ENCODE data around the gene FAM3D. TPM values are rescaled to one million over a fixed set of nuclear protein-coding genes. Genes with fewer than 3 reads are reported as not detected.

FAM3D gene
- polyA plus RNA-seq, 1 donor (not counting 4 experiments of a cell fraction or from before 2014, with no cell fraction given): not detected

DNA sequence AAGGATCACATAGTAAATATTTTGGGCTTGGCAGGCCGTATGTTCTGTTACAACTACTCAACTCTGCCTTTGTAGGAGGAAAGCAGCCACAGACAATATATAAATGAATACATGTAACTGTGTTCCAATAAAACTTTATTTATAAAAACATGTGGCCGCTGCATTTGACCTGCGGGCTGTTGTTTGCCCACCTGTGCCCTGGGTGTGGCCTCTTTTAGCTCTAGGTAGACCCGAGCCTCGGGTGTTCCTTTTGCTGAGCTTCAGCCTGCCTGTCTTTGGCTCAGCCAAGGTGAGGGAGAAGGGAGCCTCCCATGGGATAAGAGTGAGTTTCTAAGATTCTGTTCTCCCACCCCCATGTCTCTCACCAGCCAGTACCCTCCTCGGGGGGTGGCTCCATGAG, 5.6 kb downstream of the FAM3D start:
- H3K79me2 ChIP-seq (ENCODE audit: control insufficient read depth, insufficient read depth, low read length): no peaks in the 10 kb centered on the region
- H3K4me1 ChIP-seq (ENCODE audit: control insufficient read depth, extremely low read depth, insufficient read depth, low read length): no peaks in the 10 kb centered on the region
- H3K9ac ChIP-seq (ENCODE audit: control insufficient read depth, extremely low read depth, insufficient read depth, low read length): no peak overlapping the region
- dilution Hi-C loops (cut with MboI; ENCODE audit: extremely low pct_ligation_motif_present, low sequenced_read_pairs): no loop called here
- H3K27me3 ChIP-seq (ENCODE audit: control insufficient read depth, extremely low read depth, insufficient read depth, low read length): no peaks in the 10 kb centered on the region
- FAIRE-seq (no peak), DNase-seq (ENCODE audit: low read depth, low spot score) (no peak)
- H3K4me2 ChIP-seq (ENCODE audit: control insufficient read depth, extremely low read depth, insufficient read depth, low read depth, low read length): no peak overlapping the region
- no peaks in the 10 kb centered on the region for H4K20me1 ChIP-seq (ENCODE audit: control insufficient read depth, extremely low read depth, insufficient read depth, low read length)
- no peaks in the 10 kb centered on the region for H3K9me1 ChIP-seq (ENCODE audit: control insufficient read depth, extremely low read depth, insufficient read depth, low read length)
- no peaks in the 10 kb centered on the region for H3K36me3 ChIP-seq (ENCODE audit: control insufficient read depth in 2 of 2, extremely low read depth in 1 of 2, insufficient read depth in 2 of 2, low read length in 2 of 2)
- H3K27ac ChIP-seq (ENCODE audit: control insufficient read depth, insufficient read depth, low read length): no peak overlapping the region
- H3K4me3 ChIP-seq (ENCODE audit: control insufficient read depth in 2 of 3, extremely low read depth in 1 of 3, insufficient read depth in 2 of 3, low read depth in 1 of 3, low read length in 3 of 3): no peak overlapping the region
- TF ChIP-seq, protein P1, sequence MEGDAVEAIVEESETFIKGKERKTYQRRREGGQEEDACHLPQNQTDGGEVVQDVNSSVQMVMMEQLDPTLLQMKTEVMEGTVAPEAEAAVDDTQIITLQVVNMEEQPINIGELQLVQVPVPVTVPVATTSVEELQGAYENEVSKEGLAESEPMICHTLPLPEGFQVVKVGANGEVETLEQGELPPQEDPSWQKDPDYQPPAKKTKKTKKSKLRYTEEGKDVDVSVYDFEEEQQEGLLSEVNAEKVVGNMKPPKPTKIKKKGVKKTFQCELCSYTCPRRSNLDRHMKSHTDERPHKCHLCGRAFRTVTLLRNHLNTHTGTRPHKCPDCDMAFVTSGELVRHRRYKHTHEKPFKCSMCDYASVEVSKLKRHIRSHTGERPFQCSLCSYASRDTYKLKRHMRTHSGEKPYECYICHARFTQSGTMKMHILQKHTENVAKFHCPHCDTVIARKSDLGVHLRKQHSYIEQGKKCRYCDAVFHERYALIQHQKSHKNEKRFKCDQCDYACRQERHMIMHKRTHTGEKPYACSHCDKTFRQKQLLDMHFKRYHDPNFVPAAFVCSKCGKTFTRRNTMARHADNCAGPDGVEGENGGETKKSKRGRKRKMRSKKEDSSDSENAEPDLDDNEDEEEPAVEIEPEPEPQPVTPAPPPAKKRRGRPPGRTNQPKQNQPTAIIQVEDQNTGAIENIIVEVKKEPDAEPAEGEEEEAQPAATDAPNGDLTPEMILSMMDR (optimal IDR thresholded peaks at IDR 0.05 in 1 of 3, IDR thresholded peaks at IDR 0.05 in 1 of 3, conservative IDR thresholded peaks at IDR 0.05 in 1 of 3; ENCODE audit: extremely low read depth in 1 of 3, insufficient read depth in 2 of 3, low read length in 3 of 3): no peak
- no peak for TF ChIP-seq EZH2 (IDR thresholded peaks at IDR 0.05; ENCODE audit: low read length)
- no peaks in the 10 kb centered on the region for H3K9me3 ChIP-seq (ENCODE audit: control insufficient read depth, low read depth, low read length)
- H2AFZ ChIP-seq (ENCODE audit: control insufficient read depth, low read length): no peak overlapping the region

DNA sequence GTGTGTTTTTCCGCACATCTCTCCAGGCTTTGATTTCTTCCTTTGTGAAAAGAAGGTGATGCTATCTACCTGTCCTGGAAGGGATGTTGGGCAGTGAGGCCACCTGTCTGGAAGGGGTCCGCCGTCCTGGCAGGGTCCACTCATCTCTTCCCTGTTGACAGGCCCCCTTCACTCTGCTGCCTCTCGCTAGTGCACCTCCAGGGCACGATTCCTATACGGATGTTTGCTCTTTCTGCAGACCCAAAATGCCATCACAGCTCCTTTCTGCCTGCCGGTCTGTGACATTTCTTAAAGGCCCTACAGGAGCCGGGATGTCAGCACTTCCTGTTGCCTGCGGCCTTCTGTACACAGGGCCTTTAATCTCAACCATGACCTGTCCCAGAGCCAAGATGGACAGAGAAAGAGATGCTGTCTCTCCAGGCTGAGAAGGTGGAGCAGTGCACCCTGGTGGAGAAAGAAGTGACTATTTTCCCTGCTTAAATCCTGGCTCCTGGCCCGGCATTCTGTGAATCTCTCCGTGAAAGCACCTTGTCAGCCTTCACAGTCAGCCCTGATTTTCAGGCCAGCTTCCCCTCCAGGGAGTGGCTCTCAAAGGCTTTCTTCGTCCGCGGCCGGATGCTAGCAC, 7.4 kb downstream of the FAM3D start:
- no peak for DNase-seq (ENCODE audit: low read depth, low spot score)
- H3K79me2 ChIP-seq (ENCODE audit: control insufficient read depth, insufficient read depth, low read length): no peaks in the 10 kb centered on the region
- no peak overlapping the region for H2AFZ ChIP-seq (ENCODE audit: control insufficient read depth, low read length)
- no peak overlapping the region for H3K4me3 ChIP-seq (ENCODE audit: control insufficient read depth in 2 of 3, extremely low read depth in 1 of 3, insufficient read depth in 2 of 3, low read depth in 1 of 3, low read length in 3 of 3)
- TF ChIP-seq EZH2 (IDR thresholded peaks at IDR 0.05; ENCODE audit: low read length): no peak
- TF ChIP-seq, protein P1 (optimal IDR thresholded peaks at IDR 0.05 in 1 of 3, IDR thresholded peaks at IDR 0.05 in 1 of 3, conservative IDR thresholded peaks at IDR 0.05 in 1 of 3; ENCODE audit: extremely low read depth in 1 of 3, insufficient read depth in 2 of 3, low read length in 3 of 3): peak; percentile 43 to 58 (median 55)
- H3K27ac ChIP-seq (ENCODE audit: control insufficient read depth, insufficient read depth, low read length): no peak overlapping the region
- no peaks in the 10 kb centered on the region for H3K9me1 ChIP-seq (ENCODE audit: control insufficient read depth, extremely low read depth, insufficient read depth, low read length)
- dilution Hi-C loops (cut with MboI; ENCODE audit: extremely low pct_ligation_motif_present, low sequenced_read_pairs): no loop called here
- H3K36me3 ChIP-seq (ENCODE audit: control insufficient read depth in 2 of 2, extremely low read depth in 1 of 2, insufficient read depth in 2 of 2, low read length in 2 of 2): no peaks in the 10 kb centered on the region
- no peaks in the 10 kb centered on the region for H4K20me1 ChIP-seq (ENCODE audit: control insufficient read depth, extremely low read depth, insufficient read depth, low read length)
- H3K4me2 ChIP-seq (ENCODE audit: control insufficient read depth, extremely low read depth, insufficient read depth, low read depth, low read length): no peak overlapping the region
- no peaks in the 10 kb centered on the region for H3K27me3 ChIP-seq (ENCODE audit: control insufficient read depth, extremely low read depth, insufficient read depth, low read length)
- no peak for FAIRE-seq
- no peaks in the 10 kb centered on the region for H3K4me1 ChIP-seq (ENCODE audit: control insufficient read depth, extremely low read depth, insufficient read depth, low read length)
- no peaks in the 10 kb centered on the region for H3K9me3 ChIP-seq (ENCODE audit: control insufficient read depth, low read depth, low read length)
- H3K9ac ChIP-seq (ENCODE audit: control insufficient read depth, extremely low read depth, insufficient read depth, low read length): no peak overlapping the region

Measured in keratinocyte (primary cell).